ENCODE results near the gene DUSP19.

The DUSP19 gene

GRCh38 chr2:183123959-183124221, 45.3 kb downstream of the DUSP19 start:
- no peak overlapping the region for H2BK12ac ChIP-seq (ENCODE audit: low read length in 2 of 2)
- WGBS: 5% methylated on average over 6 of the region's 7 CpGs

GRCh38 chr2:183124222-183124956, 45.8 kb downstream of the DUSP19 start, which contains the start of gene NUP35:
NUP35 (plus strand) TSS chr2:183124443; CDS start chr2:183124458, 15 bp downstream.
- peaks cover 1% of the 10 kb centered on the region for H3K79me1 ChIP-seq (replicated peaks; ENCODE audit: low read length, poor library complexity, severe bottlenecking)
- peak within 1 kb of the TSS; percentile 77 for H2BK15ac ChIP-seq (ENCODE audit: low read depth, poor library complexity, severe bottlenecking)
- H3K23ac ChIP-seq (ENCODE audit: low read length in 2 of 2): peak within 1 kb of the TSS in 1 of 2 experiments; percentile 92
- no peak within 1 kb of the TSS for H2BK120ac ChIP-seq (ENCODE audit: low read depth, low read length)
- peak within 1 kb of the TSS; percentile 95 to 98 for H3K4me3 ChIP-seq (ENCODE audit: insufficient read depth in 1 of 2, low read depth in 1 of 2, low read length in 2 of 2)
- peak within 1 kb of the TSS; percentile 99 for H2AFZ ChIP-seq (ENCODE audit: low read depth, low read length)
- peak; percentile 93 for DNase-seq
- no peaks in the 10 kb centered on the region for H3K27me3 ChIP-seq (ENCODE audit: control insufficient read depth in 1 of 2, insufficient read depth in 1 of 2, low read length in 2 of 2)
- H3K18ac ChIP-seq (ENCODE audit: low read depth in 1 of 2, low read length in 2 of 2): peak within 1 kb of the TSS; percentile 89 to 90
- peak within 1 kb of the TSS; percentile 80 for H3K4me2 ChIP-seq (ENCODE audit: low read length, poor library complexity, severe bottlenecking)
- H3K9me3 ChIP-seq (ENCODE audit: control insufficient read depth, low read length): no peaks in the 10 kb centered on the region
- H3K9ac ChIP-seq (ENCODE audit: low read length): peak within 1 kb of the TSS; percentile 92
- peak within 1 kb of the TSS; percentile 75 to 86 for H3K4ac ChIP-seq (ENCODE audit: low read depth in 1 of 2, low read length in 2 of 2)
- H2AK5ac ChIP-seq (ENCODE audit: low read length, severe bottlenecking): no peak within 1 kb of the TSS
- H3K36me3 ChIP-seq (ENCODE audit: control insufficient read depth in 1 of 2, insufficient read depth in 2 of 2, low read depth in 1 of 2, low read length in 2 of 2): peaks cover 0 to 5% of the 10 kb centered on the region in 2 experiments
- H3K4me1 ChIP-seq (ENCODE audit: control insufficient read depth, insufficient read depth, low read depth, low read length): peaks cover 6% of the 10 kb centered on the region
- H2BK5ac ChIP-seq (ENCODE audit: low read depth, low read length, poor library complexity, severe bottlenecking): no peak within 1 kb of the TSS
- peak within 1 kb of the TSS in 1 of 2 experiments; percentile 87 for H3K14ac ChIP-seq (ENCODE audit: low read length in 2 of 2)
- H2BK12ac ChIP-seq (ENCODE audit: low read length in 2 of 2): peak within 1 kb of the TSS; percentile 2 to 60
- H3K27ac ChIP-seq (ENCODE audit: low read length, poor library complexity, severe bottlenecking): peak within 1 kb of the TSS; percentile 95
- H4K91ac ChIP-seq (ENCODE audit: low read length): peak within 1 kb of the TSS; percentile 9
- WGBS: 0% methylated on average over 40 of the region's 43 CpGs
- H4K8ac ChIP-seq (ENCODE audit: low read length): peak within 1 kb of the TSS; percentile 89

More at GRCh38 chr2:183123959-183124221, 45.3 kb downstream of the DUSP19 start:
- Histone ChIP-seq H2BK120ac (ENCODE audit: low read depth, low read length) (no peak overlapping the region), H4K91ac (ENCODE audit: low read length) (no peak overlapping the region), H3K4me1 (ENCODE audit: control insufficient read depth, insufficient read depth, low read depth, low read length) (peaks cover 6% of the 10 kb centered on the region), H3K27ac (ENCODE audit: low read length, poor library complexity, severe bottlenecking) (peak overlapping the region; percentile 95), H3K27me3 (ENCODE audit: control insufficient read depth in 1 of 2, insufficient read depth in 1 of 2, low read length in 2 of 2) (no peaks in the 10 kb centered on the region), H2AFZ (ENCODE audit: low read depth, low read length) (peak overlapping the region; percentile 42), H3K4me2 (ENCODE audit: low read length, poor library complexity, severe bottlenecking) (peak overlapping the region; percentile 80), H3K9ac (ENCODE audit: low read length) (peak overlapping the region; percentile 92), H3K4ac (ENCODE audit: low read depth in 1 of 2, low read length in 2 of 2) (peak overlapping the region in 1 of 2 experiments; percentile 67), H3K23ac (ENCODE audit: low read length in 2 of 2) (no peak overlapping the region), H3K18ac (ENCODE audit: low read depth in 1 of 2, low read length in 2 of 2) (no peak overlapping the region), H2AK5ac (ENCODE audit: low read length, severe bottlenecking) (no peak overlapping the region), H3K14ac (ENCODE audit: low read length in 2 of 2) (no peak overlapping the region), H3K4me3 (ENCODE audit: insufficient read depth in 1 of 2, low read depth in 1 of 2, low read length in 2 of 2) (peak overlapping the region; percentile 42 to 98), H2BK15ac (ENCODE audit: low read depth, poor library complexity, severe bottlenecking) (no peak overlapping the region), H3K36me3 (ENCODE audit: control insufficient read depth in 1 of 2, insufficient read depth in 2 of 2, low read depth in 1 of 2, low read length in 2 of 2) (peaks cover 0 to 2% of the 10 kb centered on the region in 2 experiments), H4K8ac (ENCODE audit: low read length) (peak overlapping the region; percentile 89), H3K9me3 (ENCODE audit: control insufficient read depth, low read length) (no peaks in the 10 kb centered on the region), H2BK5ac (ENCODE audit: low read depth, low read length, poor library complexity, severe bottlenecking) (no peak overlapping the region), H3K79me1 (replicated peaks; ENCODE audit: low read length, poor library complexity, severe bottlenecking) (peaks cover 1% of the 10 kb centered on the region)
- DNase-seq: no peak

GRCh38 chr2:183124957-183125255, 46.4 kb downstream of the DUSP19 start:
- peaks cover 6% of the 10 kb centered on the region for H3K4me1 ChIP-seq (ENCODE audit: control insufficient read depth, insufficient read depth, low read depth, low read length)
- peak overlapping the region; percentile 92 for H3K27ac ChIP-seq (ENCODE audit: low read length, poor library complexity, severe bottlenecking)
- no peak overlapping the region for H3K4ac ChIP-seq (ENCODE audit: low read depth in 1 of 2, low read length in 2 of 2)
- DNase-seq: no peak
- H2BK120ac ChIP-seq (ENCODE audit: low read depth, low read length): no peak overlapping the region
- no peak overlapping the region for H2BK5ac ChIP-seq (ENCODE audit: low read depth, low read length, poor library complexity, severe bottlenecking)
- no peak overlapping the region for H2BK15ac ChIP-seq (ENCODE audit: low read depth, poor library complexity, severe bottlenecking)
- H3K4me2 ChIP-seq (ENCODE audit: low read length, poor library complexity, severe bottlenecking): peak overlapping the region; percentile 55
- no peak overlapping the region for H3K23ac ChIP-seq (ENCODE audit: low read length in 2 of 2)
- peak overlapping the region; percentile 92 for H3K9ac ChIP-seq (ENCODE audit: low read length)
- 1% methylated on average over 10 of the region's 10 CpGs for WGBS
- H3K9me3 ChIP-seq (ENCODE audit: control insufficient read depth, low read length): no peaks in the 10 kb centered on the region
- no peaks in the 10 kb centered on the region for H3K27me3 ChIP-seq (ENCODE audit: control insufficient read depth in 1 of 2, insufficient read depth in 1 of 2, low read length in 2 of 2)
- H3K36me3 ChIP-seq (ENCODE audit: control insufficient read depth in 1 of 2, insufficient read depth in 2 of 2, low read depth in 1 of 2, low read length in 2 of 2): peaks cover 0 to 10% of the 10 kb centered on the region in 2 experiments
- H2AK5ac ChIP-seq (ENCODE audit: low read length, severe bottlenecking): no peak overlapping the region
- peak overlapping the region in 1 of 2 experiments; percentile 46 for H3K18ac ChIP-seq (ENCODE audit: low read depth in 1 of 2, low read length in 2 of 2)
- H3K79me1 ChIP-seq (replicated peaks; ENCODE audit: low read length, poor library complexity, severe bottlenecking): peaks cover 3% of the 10 kb centered on the region
- peak overlapping the region; percentile 95 to 98 for H3K4me3 ChIP-seq (ENCODE audit: insufficient read depth in 1 of 2, low read depth in 1 of 2, low read length in 2 of 2)
- no peak overlapping the region for H3K14ac ChIP-seq (ENCODE audit: low read length in 2 of 2)
- no peak overlapping the region for H4K91ac ChIP-seq (ENCODE audit: low read length)
- peak overlapping the region; percentile 99 for H2AFZ ChIP-seq (ENCODE audit: low read depth, low read length)
- H2BK12ac ChIP-seq (ENCODE audit: low read length in 2 of 2): peak overlapping the region in 1 of 2 experiments; percentile 31
- peak overlapping the region; percentile 87 for H4K8ac ChIP-seq (ENCODE audit: low read length)

- WGBS: 72% methylated on average over 7 of the region's 11 CpGs
- no peaks in the 10 kb centered on the region for H3K27me3 ChIP-seq (ENCODE audit: control insufficient read depth in 1 of 2, insufficient read depth in 1 of 2, low read length in 2 of 2)
These were observed 47.3 kb downstream of the DUSP19 start for GRCh38 chr2:183125659-183126341.

More at GRCh38 chr2:183125659-183126341, 47.3 kb downstream of the DUSP19 start:
- Histone ChIP-seq H2AFZ (ENCODE audit: low read depth, low read length) (no peak overlapping the region), H3K4ac (ENCODE audit: low read depth in 1 of 2, low read length in 2 of 2) (no peak overlapping the region), H3K14ac (ENCODE audit: low read length in 2 of 2) (no peak overlapping the region), H3K4me2 (ENCODE audit: low read length, poor library complexity, severe bottlenecking) (peak overlapping the region; percentile 8), H4K91ac (ENCODE audit: low read length) (no peak overlapping the region), H2AK5ac (ENCODE audit: low read length, severe bottlenecking) (no peak overlapping the region), H2BK12ac (ENCODE audit: low read length in 2 of 2) (no peak overlapping the region), H2BK120ac (ENCODE audit: low read depth, low read length) (no peak overlapping the region), H3K9ac (ENCODE audit: low read length) (peak overlapping the region; percentile 92), H3K4me1 (ENCODE audit: control insufficient read depth, insufficient read depth, low read depth, low read length) (peaks cover 6% of the 10 kb centered on the region), H3K36me3 (ENCODE audit: control insufficient read depth in 1 of 2, insufficient read depth in 2 of 2, low read depth in 1 of 2, low read length in 2 of 2) (peaks cover 0 to 17% of the 10 kb centered on the region in 2 experiments), H3K18ac (ENCODE audit: low read depth in 1 of 2, low read length in 2 of 2) (no peak overlapping the region), H2BK5ac (ENCODE audit: low read depth, low read length, poor library complexity, severe bottlenecking) (no peak overlapping the region), H4K8ac (ENCODE audit: low read length) (no peak overlapping the region), H3K9me3 (ENCODE audit: control insufficient read depth, low read length) (no peaks in the 10 kb centered on the region), H3K79me1 (replicated peaks; ENCODE audit: low read length, poor library complexity, severe bottlenecking) (peaks cover 3% of the 10 kb centered on the region), H3K4me3 (ENCODE audit: insufficient read depth in 1 of 2, low read depth in 1 of 2, low read length in 2 of 2) (peak overlapping the region; percentile 14 to 98), H2BK15ac (ENCODE audit: low read depth, poor library complexity, severe bottlenecking) (no peak overlapping the region), H3K23ac (ENCODE audit: low read length in 2 of 2) (no peak overlapping the region), H3K27ac (ENCODE audit: low read length, poor library complexity, severe bottlenecking) (no peak overlapping the region)
- no peak for DNase-seq

Measured in mesenchymal stem cell (in vitro differentiated cells and primary cell).